SU-DHL-6 (cell line): ENCODE measurements around the gene HOXD11.

Source experiments
- H2AFZ ChIP-seq: fragments of 200-600 bp; sonication (generic); 2 replicates; pipeline ENCODE4 v1.6.1; 2014; ENCODE audit warnings: low read depth, mild to moderate bottlenecking, moderate library complexity, mixed read lengths, antibody characterized with exemption, low read length; ENCODE audit not compliant: severe bottlenecking
- H3F3A ChIP-seq: fragments of 200-600 bp; shearing (Covaris generic); 2 replicates; pipeline ENCODE4 v1.6.0; 2016; ENCODE audit warnings: antibody characterized with exemption, mild to moderate bottlenecking; ENCODE audit not compliant: insufficient read depth
- H3K27ac ChIP-seq: fragments of 200-600 bp; sonication (generic); 2 replicates; pipeline ENCODE4 v1.5.1; 2016; ENCODE audit warnings: low read depth, mild to moderate bottlenecking, low read length, moderate library complexity, mixed read lengths
- H3K27me3 ChIP-seq: fragments of 200-600 bp; sonication (generic), shearing (Covaris generic); 2 replicates; pipeline ENCODE4 v1.6.0; 2014; ENCODE audit warnings: mild to moderate bottlenecking, low read length
- H3K36me3 ChIP-seq: fragments of 200-600 bp; sonication (generic); 2 replicates; pipeline ENCODE4 v1.6.1; 2014; ENCODE audit warnings: mild to moderate bottlenecking, low read length, mixed read lengths
- H3K4me2 ChIP-seq: fragments of 300-600, 200-600 bp; shearing (Covaris generic), sonication (generic); 2 replicates; pipeline ENCODE4 v1.6.0; 2014; ENCODE audit warnings: low read length, low read depth, mild to moderate bottlenecking; ENCODE audit not compliant: poor library complexity, severe bottlenecking
- H3K4me3 ChIP-seq: fragments of 200-600 bp; sonication (generic); 2 replicates; pipeline ENCODE4 v1.5.1; 2014; ENCODE audit warnings: antibody characterized with exemption, low read length, mild to moderate bottlenecking, mixed read lengths; ENCODE audit not compliant: insufficient read depth, poor library complexity, severe bottlenecking
- H3K79me2 ChIP-seq: fragments of 200-600 bp; sonication (generic); 2 replicates; pipeline ENCODE4 v1.6.1; 2014; ENCODE audit warnings: mild to moderate bottlenecking, low read length, moderate library complexity; ENCODE audit not compliant: insufficient read depth
- H3K9ac ChIP-seq: fragments of 200-600 bp; sonication (generic); 2 replicates; pipeline ENCODE4 v1.7.0; 2014; ENCODE audit warnings: mild to moderate bottlenecking, low read length
- H3K9me2 ChIP-seq: fragments of 200-600 bp; sonication (generic); replicated peaks from 2 replicates; pipeline ENCODE4 v1.6.1; 2014; ENCODE audit warnings: low read length; ENCODE audit not compliant: insufficient read depth
- H3K9me3 ChIP-seq: fragments of 200-600 bp; sonication (generic); 2 replicates; pipeline ENCODE4 v1.6.1; 2014; ENCODE audit warnings: low read length, mixed read lengths; ENCODE audit not compliant: insufficient read depth
- H4K20me1 ChIP-seq: fragments of 200-600 bp; sonication (generic); 2 replicates; pipeline ENCODE4 v1.6.1; 2014; ENCODE audit warnings: low read depth, mild to moderate bottlenecking, antibody characterized with exemption, low read length, moderate library complexity, mixed read lengths
- CTCF ChIP-seq: fragments of 200-600 bp; sonication (generic); IDR thresholded peaks from one replicate; pipeline ENCODE4 v1.5.1; 2017; ENCODE audit warnings: antibody characterized with exemption, mild to moderate bottlenecking, low read length, moderate library complexity; ENCODE audit not compliant: insufficient read depth, poor library complexity, severe bottlenecking
- EZH2phosphoT487 ChIP-seq: fragments of 200-600 bp; sonication (generic), shearing (Covaris generic); conservative IDR thresholded peaks from 2 replicates; pipeline ENCODE4 v1.6.1; 2018; ENCODE audit warnings: mild to moderate bottlenecking, antibody characterized with exemption, low read length, moderate library complexity, mixed read lengths

HOXD11 gene

GRCh38 chr2:176149939-176150583 lies 43.0 kb downstream of the HOXD11 start:
- Histone ChIP-seq H2AFZ (no peak overlapping the region), H3K4me2 (no peak overlapping the region), H3K27ac (no peak overlapping the region), H3F3A (no peaks in the 10 kb centered on the region), H3K4me3 (no peak overlapping the region), H3K36me3 (no peaks in the 10 kb centered on the region), H4K20me1 (no peaks in the 10 kb centered on the region), H3K9ac (no peak overlapping the region), H3K27me3 (no peaks in the 10 kb centered on the region), H3K9me3 (no peaks in the 10 kb centered on the region), H3K9me2 (no peaks in the 10 kb centered on the region), H3K79me2 (no peaks in the 10 kb centered on the region)
- TF ChIP-seq CTCF = no peak
- no peak for TF ChIP-seq EZH2phosphoT487

GRCh38 chr2:176150584-176151441 lies 43.7 kb downstream of the HOXD11 start:
- no peak for TF ChIP-seq CTCF
- Histone ChIP-seq H3K9me2 (no peaks in the 10 kb centered on the region), H2AFZ (no peak overlapping the region), H3K4me2 (no peak overlapping the region), H3K9me3 (no peaks in the 10 kb centered on the region), H3K27me3 (no peaks in the 10 kb centered on the region), H3K36me3 (no peaks in the 10 kb centered on the region), H3K9ac (no peak overlapping the region), H3F3A (no peaks in the 10 kb centered on the region), H3K4me3 (no peak overlapping the region), H3K79me2 (no peaks in the 10 kb centered on the region), H4K20me1 (no peaks in the 10 kb centered on the region), H3K27ac (no peak overlapping the region)

DNA sequence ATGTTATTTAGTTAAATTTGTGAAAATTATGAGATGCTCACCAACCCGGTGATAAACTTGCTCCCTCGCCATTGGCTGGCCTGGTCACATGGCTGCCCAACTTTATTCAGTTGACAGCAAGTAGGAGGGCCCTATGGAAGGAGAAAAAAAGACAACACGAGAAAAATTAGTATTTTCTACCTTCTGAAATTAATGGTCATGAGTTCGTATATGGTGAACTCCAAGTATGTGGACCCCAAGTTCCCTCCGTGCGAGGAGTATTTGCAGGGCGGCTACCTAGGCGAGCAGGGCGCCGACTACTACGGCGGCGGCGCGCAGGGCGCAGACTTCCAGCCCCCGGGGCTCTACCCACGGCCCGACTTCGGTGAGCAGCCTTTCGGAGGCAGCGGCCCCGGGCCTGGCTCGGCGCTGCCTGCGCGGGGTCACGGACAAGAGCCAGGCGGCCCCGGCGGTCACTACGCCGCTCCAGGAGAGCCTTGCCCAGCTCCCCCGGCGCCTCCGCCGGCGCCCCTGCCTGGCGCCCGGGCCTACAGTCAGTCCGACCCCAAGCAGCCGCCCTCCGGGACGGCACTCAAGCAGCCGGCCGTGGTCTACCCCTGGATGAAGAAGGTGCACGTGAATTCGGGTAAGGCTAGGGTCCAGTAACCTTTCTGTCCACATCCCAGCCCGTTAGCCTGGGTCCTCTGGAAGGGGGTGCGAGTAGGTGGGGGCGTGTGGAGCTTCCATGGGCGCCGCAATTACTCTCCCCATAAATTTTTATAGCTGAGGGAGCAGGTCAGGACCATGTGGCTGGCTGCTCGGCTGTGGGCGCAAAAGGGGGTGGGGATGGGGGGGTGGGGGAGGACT lies 44.6 kb downstream of the HOXD11 start, which contains the start of gene HOXD4:
Gene HOXD4, plus strand, starts transcription at position 109 of the 846 bp plus-strand sequence. Its CDS starts 84 bp downstream, at position 193.
- Histone ChIP-seq H3K79me2 (no peaks in the 10 kb centered on the region), H4K20me1 (no peaks in the 10 kb centered on the region), H3K9me3 (no peaks in the 10 kb centered on the region), H3K36me3 (no peaks in the 10 kb centered on the region), H3K4me2 (no peak within 1 kb of the TSS), H3K4me3 (no peak within 1 kb of the TSS), H3K27me3 (no peaks in the 10 kb centered on the region), H2AFZ (no peak within 1 kb of the TSS), H3K27ac (no peak within 1 kb of the TSS), H3K9me2 (no peaks in the 10 kb centered on the region), H3F3A (no peaks in the 10 kb centered on the region), H3K9ac (no peak within 1 kb of the TSS)
- TF ChIP-seq CTCF = no peak
